ENCODE data around the gene NR3C2.

- TF ChIP-seq POLR2A (IDR thresholded peaks at IDR 0.05) (no peak), CTCF (IDR thresholded peaks at IDR 0.05) (no peak)
These were observed 112.5 kb downstream of the NR3C2 start for GRCh38 chr4:148329751-148330150.

All from prostate gland (tissue), 2 donors.